GM12801 (cell line): ENCODE results near the gene MIPOL1.

Experiments
- TF ChIP-seq, protein P1 (sequence below): IDR thresholded peaks from one replicate; pipeline ENCODE4 v1.5.1; 2011; ENCODE audit warnings: control low read depth; ENCODE audit not compliant: insufficient read length; ENCODE audit errors: extremely low read depth

The MIPOL1 gene

DNA sequence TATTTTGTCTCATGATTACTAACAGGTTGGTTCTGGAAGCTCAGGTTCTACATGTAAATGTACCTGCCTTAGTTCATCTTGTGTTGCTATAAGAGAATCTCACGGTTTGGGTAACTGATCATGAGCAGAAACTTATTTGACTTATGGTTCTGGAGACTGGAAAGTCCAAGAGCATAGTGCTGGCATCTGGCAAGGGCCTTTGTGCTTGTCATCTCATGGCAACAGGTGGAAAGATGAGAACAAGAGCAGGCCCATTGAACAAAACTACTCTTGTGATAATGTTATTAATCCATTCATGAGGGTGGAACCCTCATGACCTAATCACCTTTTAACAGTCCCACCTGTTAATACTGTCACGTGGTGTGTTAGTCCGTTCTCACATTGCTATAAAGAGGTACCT is 23.3 kb downstream of the MIPOL1 start:
- TF ChIP-seq, protein P1, sequence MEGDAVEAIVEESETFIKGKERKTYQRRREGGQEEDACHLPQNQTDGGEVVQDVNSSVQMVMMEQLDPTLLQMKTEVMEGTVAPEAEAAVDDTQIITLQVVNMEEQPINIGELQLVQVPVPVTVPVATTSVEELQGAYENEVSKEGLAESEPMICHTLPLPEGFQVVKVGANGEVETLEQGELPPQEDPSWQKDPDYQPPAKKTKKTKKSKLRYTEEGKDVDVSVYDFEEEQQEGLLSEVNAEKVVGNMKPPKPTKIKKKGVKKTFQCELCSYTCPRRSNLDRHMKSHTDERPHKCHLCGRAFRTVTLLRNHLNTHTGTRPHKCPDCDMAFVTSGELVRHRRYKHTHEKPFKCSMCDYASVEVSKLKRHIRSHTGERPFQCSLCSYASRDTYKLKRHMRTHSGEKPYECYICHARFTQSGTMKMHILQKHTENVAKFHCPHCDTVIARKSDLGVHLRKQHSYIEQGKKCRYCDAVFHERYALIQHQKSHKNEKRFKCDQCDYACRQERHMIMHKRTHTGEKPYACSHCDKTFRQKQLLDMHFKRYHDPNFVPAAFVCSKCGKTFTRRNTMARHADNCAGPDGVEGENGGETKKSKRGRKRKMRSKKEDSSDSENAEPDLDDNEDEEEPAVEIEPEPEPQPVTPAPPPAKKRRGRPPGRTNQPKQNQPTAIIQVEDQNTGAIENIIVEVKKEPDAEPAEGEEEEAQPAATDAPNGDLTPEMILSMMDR, result no peak

DNA sequence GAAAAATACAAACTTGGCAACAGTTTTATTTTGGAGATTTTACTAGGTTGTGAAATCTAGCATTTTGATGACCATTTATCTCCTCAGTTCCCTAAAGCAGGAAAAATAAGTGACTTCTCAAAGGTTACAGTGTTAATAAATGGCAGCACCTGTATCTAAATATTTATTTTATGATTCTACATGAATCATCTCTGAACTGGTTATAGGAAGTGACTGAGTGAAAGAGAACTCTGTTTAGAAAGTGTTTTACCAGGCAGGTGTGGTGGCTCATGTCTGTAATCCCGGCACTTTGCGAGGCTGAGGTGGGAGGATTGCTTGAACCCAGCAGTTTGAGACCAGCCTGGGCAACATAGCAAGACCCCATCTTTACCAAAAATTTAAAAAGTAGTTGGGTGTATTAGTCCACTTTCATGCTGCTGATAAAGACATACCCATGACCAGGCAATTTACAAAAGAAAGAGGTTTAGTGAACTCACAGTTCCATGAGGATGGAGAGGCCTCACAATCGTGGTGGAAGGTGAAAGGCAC is 26.3 kb downstream of the MIPOL1 start:
- TF ChIP-seq, protein P1, result no peak

DNA sequence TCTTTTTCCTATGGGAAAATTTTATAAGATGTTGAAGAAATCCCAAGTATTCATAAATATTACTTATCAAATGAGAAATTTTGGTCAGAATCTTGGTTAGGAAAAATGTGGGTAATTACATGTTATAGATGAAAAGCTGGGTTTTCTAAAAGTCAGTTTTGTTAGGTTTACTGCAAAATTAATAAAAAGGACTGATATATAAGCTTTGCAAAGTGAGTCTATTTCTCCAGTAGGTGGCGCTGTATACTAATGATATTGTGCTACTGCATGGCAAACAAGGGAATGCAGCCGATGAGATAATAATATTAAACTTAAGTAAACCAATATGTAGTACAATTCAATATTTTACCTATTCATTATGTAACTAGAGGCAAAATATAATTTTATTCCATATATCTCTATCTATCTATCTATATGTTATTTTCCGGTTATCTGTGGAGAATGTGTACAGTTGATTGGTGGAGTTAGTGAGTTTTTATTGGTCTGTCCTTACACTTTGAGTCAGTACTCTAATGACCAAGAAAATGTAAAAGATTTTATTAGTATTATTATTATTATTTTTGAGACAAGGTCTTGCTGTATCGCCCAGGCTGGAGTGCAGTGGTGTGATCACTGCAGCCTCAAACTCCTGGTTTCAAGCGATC is 32.9 kb downstream of the MIPOL1 start:
- TF ChIP-seq, protein P1, result no peak

DNA sequence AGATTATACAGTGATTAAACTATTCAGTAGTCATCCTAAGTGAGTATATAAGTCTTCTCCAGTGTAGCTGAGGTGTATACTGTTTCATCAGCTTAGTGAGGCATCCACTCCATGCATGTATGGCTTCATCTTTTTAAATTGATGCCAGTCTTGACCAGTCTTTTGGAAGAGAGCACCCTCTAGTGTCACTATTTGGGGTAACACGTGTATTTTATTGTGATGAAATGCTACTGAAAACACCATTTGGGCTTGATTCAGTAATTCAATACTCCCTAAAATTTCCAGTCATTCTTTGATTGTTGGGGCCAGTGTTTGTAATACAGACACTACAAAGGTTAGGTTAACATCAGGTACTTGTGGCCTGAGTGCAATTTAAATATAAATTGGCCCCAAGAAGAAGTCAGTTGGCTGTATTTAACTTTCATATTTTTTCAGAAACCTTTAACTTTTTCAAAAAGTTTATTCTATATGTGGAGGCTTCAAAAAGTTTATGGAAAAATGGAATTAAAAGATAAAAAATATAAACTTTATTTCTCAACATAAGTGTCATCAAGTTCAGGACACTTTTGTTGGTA is 35.3 kb downstream of the MIPOL1 start:
- TF ChIP-seq, protein P1, result no peak

DNA sequence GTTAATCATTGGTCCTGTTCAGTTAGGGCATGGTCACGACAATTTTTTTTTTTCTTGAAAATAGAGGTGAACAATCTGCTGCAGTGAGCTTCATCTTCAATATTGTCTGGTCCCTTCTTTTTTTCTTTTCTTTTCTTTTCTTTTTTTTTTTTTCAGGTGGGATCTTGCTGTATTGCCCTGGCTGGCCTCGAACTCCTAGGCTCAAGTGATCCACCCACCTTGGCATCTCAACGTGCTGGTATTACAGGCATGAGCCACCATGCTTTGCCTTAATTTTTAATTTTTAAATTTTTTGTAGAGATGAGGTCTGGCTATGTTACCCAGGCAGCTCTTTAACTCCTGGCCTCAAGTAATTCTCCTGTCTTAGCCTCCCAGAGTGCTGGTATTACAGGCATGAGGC is 36.5 kb downstream of the MIPOL1 start:
- TF ChIP-seq, protein P1, result no peak

DNA sequence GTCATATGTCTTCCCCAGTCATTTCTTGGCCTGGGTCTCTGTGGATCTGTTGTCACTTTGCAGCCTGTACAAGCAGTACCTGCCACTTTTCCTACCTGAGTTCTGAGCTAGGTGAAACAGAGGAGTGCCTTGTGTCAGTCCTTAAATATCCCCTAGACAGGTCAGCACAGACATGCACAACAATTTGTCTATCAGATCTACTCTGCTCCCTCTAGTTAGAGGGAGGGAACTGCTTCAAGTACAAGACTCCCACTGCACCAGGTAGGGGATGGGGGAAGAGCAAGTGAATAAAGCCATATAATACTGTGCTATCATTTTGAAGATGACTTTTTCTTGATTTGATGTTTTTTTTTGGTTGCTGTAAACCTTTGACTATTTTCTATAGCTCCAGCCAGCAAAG is 39.4 kb downstream of the MIPOL1 start:
- TF ChIP-seq, protein P1, result no peak

DNA sequence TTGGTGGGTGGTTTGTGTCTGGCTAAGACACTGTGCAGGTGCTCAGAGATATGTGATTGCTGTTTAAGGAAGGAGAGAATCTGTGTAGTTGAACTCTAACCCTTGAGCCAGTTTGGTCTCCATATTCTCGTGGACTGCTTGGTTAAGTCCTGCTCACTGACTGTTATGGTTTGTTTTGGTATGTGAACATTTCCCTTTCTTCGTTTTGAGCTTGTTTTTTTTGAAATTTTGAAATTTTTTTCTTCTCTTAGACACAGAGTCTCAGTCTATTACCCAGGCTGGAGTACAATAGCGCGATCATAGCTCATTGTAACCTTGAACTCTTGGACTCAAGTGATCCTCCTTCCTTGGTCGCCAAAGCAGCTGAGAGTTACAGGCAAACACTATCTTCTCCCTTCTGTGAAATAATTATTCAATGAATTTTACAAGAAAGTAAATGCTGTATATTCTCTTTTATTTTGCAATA is 40.0 kb downstream of the MIPOL1 start:
- TF ChIP-seq, protein P1, result no peak
